ENCODE measurements around the gene MIPEP.

Gene MIPEP

DNA sequence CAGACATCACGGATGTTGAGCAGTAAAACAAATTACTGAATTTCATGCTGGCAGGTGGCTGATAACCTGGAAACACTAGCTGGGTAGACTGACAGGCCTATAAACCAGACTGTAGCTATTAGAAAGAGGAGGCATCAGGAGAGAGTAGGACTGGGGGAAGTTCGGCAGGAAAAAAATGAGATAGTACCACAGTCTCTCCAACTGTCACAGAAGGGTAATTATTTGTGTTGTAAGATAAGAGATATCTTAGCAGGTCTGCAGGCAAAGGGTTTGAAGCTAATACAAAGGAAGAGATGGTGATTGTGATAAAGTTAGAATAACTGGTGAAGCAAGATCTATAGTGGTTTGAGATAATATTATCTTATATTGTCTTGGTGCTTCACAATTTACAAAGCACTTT, 41.7 kb downstream of the MIPEP start:
- TF ChIP-seq, protein P1, sequence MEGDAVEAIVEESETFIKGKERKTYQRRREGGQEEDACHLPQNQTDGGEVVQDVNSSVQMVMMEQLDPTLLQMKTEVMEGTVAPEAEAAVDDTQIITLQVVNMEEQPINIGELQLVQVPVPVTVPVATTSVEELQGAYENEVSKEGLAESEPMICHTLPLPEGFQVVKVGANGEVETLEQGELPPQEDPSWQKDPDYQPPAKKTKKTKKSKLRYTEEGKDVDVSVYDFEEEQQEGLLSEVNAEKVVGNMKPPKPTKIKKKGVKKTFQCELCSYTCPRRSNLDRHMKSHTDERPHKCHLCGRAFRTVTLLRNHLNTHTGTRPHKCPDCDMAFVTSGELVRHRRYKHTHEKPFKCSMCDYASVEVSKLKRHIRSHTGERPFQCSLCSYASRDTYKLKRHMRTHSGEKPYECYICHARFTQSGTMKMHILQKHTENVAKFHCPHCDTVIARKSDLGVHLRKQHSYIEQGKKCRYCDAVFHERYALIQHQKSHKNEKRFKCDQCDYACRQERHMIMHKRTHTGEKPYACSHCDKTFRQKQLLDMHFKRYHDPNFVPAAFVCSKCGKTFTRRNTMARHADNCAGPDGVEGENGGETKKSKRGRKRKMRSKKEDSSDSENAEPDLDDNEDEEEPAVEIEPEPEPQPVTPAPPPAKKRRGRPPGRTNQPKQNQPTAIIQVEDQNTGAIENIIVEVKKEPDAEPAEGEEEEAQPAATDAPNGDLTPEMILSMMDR (IDR thresholded peaks at IDR 0.05; ENCODE audit: extremely low read depth, insufficient read depth, missing control alignments): no peak
- DNase-seq (ENCODE audit: low spot score): no peak
- in situ Hi-C loops (cut with MboI; ENCODE audit: low pct_unique_long_range_greater_than_20kb, low sequenced_read_pairs, unreplicated experiment): no loop called here

- in situ Hi-C loops (cut with MboI; ENCODE audit: low pct_unique_long_range_greater_than_20kb, low sequenced_read_pairs, unreplicated experiment): no loop called here
- no peak for DNase-seq (ENCODE audit: low spot score)
- TF ChIP-seq, protein P1 (IDR thresholded peaks at IDR 0.05; ENCODE audit: extremely low read depth, insufficient read depth, missing control alignments): no peak
Observed at GRCh38 chr13:23845105-23845725, 44.0 kb downstream of the MIPEP start.

DNA sequence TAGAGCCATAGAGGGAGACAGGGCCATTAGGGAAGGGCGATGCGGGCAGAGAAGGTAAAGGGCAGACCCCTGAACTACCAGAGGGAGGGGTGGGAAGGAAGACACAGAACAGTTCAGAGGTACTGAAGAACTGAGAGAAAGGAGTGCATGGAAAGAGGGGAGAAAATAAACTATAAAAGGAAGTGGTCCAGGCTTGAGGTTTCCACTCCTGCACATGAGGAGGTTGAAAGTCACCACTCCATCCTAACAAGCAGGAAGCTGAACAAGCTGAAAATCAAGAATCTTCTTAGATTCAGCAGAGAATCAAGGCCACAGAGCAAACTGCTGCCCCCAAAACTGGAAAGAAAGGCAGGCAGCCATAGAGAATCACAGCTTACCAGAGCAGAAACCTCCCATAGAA, 45.1 kb downstream of the MIPEP start:
- TF ChIP-seq, protein P1 (IDR thresholded peaks at IDR 0.05; ENCODE audit: extremely low read depth, insufficient read depth, missing control alignments): no peak

GRCh38 chr13:23843436-23843835, 45.8 kb downstream of the MIPEP start:
- DNase-seq (ENCODE audit: low spot score): no peak
- TF ChIP-seq, protein P1 (IDR thresholded peaks at IDR 0.05; ENCODE audit: extremely low read depth, insufficient read depth, missing control alignments): no peak
- in situ Hi-C loops (cut with MboI; ENCODE audit: low pct_unique_long_range_greater_than_20kb, low sequenced_read_pairs, unreplicated experiment): no loop called here

More for the DNA sequence above, 45.1 kb downstream of the MIPEP start:
- in situ Hi-C loops (cut with MboI; ENCODE audit: low pct_unique_long_range_greater_than_20kb, low sequenced_read_pairs, unreplicated experiment): no loop called here
- DNase-seq (ENCODE audit: low spot score): no peak

- DNase-seq (ENCODE audit: low spot score): no peak
- TF ChIP-seq, protein P1 (IDR thresholded peaks at IDR 0.05; ENCODE audit: extremely low read depth, insufficient read depth, missing control alignments): no peak
- in situ Hi-C loops (cut with MboI; ENCODE audit: low pct_unique_long_range_greater_than_20kb, low sequenced_read_pairs, unreplicated experiment): no loop called here
Observed at GRCh38 chr13:23842406-23842805, 46.8 kb downstream of the MIPEP start.

DNA sequence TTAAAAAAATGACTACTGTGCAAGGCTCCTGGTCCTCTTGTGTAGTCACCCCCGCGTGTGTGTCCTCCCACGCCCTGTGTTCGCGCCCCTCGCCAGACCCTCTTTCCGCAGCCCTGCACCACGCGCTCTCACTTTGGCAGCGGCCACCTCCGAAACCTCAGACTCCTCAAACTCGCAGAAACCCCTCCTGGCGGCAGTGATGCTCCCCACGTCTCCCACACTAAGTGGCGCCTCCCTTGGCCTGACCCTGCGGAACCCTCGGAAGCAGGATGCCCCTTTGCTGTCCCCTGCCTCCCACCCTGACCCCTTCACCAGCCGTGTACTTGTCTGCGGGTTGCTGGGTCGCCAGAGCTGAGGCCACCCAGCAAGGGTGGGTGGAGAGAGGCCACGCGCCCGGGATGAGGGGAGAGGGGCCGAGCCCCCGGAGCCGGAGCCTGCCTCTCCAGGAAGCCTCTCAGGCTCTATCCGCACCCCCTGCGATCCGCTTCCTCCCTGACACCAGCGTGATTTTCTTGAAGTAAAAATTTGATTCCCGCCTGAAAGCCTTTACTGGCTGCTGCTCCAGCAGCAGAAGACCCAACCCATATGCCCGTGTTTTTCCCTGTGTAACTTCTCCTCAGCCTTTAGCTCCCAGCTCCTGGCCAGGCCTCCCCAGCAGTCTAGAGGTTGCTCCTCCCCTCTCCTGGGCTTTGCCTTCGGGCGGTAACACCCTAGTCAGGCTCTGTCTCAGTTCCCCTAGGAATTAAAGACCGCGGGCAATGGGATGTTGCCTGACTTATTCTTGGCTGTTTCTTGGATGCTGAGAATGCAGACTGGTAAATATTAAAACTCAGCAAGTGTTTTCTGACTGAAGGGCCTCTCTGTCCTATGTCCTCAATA, 55.2 kb downstream of the MIPEP start:
- TF ChIP-seq, protein P1 (IDR thresholded peaks at IDR 0.05; ENCODE audit: extremely low read depth, insufficient read depth, missing control alignments): no peak
- in situ Hi-C loops (cut with MboI; ENCODE audit: low pct_unique_long_range_greater_than_20kb, low sequenced_read_pairs, unreplicated experiment): no loop called here
- no peak for DNase-seq (ENCODE audit: low spot score)

Data from GM13977 (cell line).